Stimulated activated CD8-positive, alpha-beta memory T cell treated with anti-CD3 and anti-CD28 coated beads, Interleukin-7, amount 100 ng/mL, for 4 hours (primary cell): ENCODE results near the gene WDTC1.

Experiments used
- DNase-seq, 2 donors: peaks; one replicate each; pipeline ENCODE4 v3.0.0-alpha.2; 2020; ENCODE audit warnings: low read depth in 2 of 2

Gene WDTC1

GRCh38 chr1:27301582-27302199, 67.3 kb downstream of the WDTC1 start:
- DNase-seq: no peak

GRCh38 chr1:27302612-27303011, 68.2 kb downstream of the WDTC1 start:
- DNase-seq: no peak

- no peak for DNase-seq
Measured at GRCh38 chr1:27303509-27303908, 69.1 kb downstream of the WDTC1 start.

GRCh38 chr1:27306071-27306470, 71.6 kb downstream of the WDTC1 start:
- no peak for DNase-seq

- DNase-seq: no peak
Measured at GRCh38 chr1:27306892-27307761, 72.7 kb downstream of the WDTC1 start.

- no peak for DNase-seq
Measured at GRCh38 chr1:27307874-27308598, 73.6 kb downstream of the WDTC1 start.

GRCh38 chr1:27314169-27314568, 79.7 kb downstream of the WDTC1 start:
- no peak for DNase-seq

- no peak for DNase-seq
Measured at GRCh38 chr1:27314737-27315136, 80.3 kb downstream of the WDTC1 start.

- DNase-seq: no peak
Measured at GRCh38 chr1:27316860-27317259, 82.4 kb downstream of the WDTC1 start.

GRCh38 chr1:27318136-27318535, 83.7 kb downstream of the WDTC1 start:
- no peak for DNase-seq

GRCh38 chr1:27318596-27318995, 84.2 kb downstream of the WDTC1 start:
- DNase-seq: no peak

- DNase-seq: peak; percentile 92 to 98
Measured at GRCh38 chr1:27321813-27322568, 87.6 kb downstream of the WDTC1 start, which contains the start of gene TMEM222. TMEM222 (plus strand) TSS chr1:27322163; CDS start chr1:27322198, 35 bp downstream.

GRCh38 chr1:27322569-27323240, 88.3 kb downstream of the WDTC1 start:
- DNase-seq: no peak

GRCh38 chr1:27325286-27325685, 90.9 kb downstream of the WDTC1 start:
- DNase-seq: no peak

GRCh38 chr1:27327964-27328363, 93.5 kb downstream of the WDTC1 start:
- no peak for DNase-seq

- DNase-seq: no peak
Measured at GRCh38 chr1:27330786-27331185, 96.4 kb downstream of the WDTC1 start.

- no peak for DNase-seq
Measured at GRCh38 chr1:27331426-27331825, 97.0 kb downstream of the WDTC1 start.

GRCh38 chr1:27331922-27332321, 97.5 kb downstream of the WDTC1 start:
- no peak for DNase-seq

- DNase-seq: peak in 1 of 2 donors; percentile 39
Measured at GRCh38 chr1:27332536-27333281, 98.3 kb downstream of the WDTC1 start.

GRCh38 chr1:27333717-27334279, 99.4 kb downstream of the WDTC1 start:
- DNase-seq: no peak
